ENCODE data around the gene EXOC1. TPM values are rescaled to one million over a fixed set of nuclear protein-coding genes. Genes with fewer than 3 reads are reported as not detected.

EXOC1 gene
- total and polyA plus RNA-seq, 12 donors = 13.1 to 26.3 (median 21.5) TPM

- 57 to 65% methylated on average over 3 of the region's 3 CpGs for WGBS, 2 donors
- peaks cover 0 to 3% (median 0%) of the 10 kb centered on the region in 9 donors for H3K4me1 ChIP-seq
- intact Hi-C loops (cut with DNase I) = no loop called here
- H3K4me3 ChIP-seq = no peak overlapping the region
- TF ChIP-seq CTCF (IDR thresholded peaks at IDR 0.05) = no peak
- no peaks in the 10 kb centered on the region for H3K36me3 ChIP-seq
- no peak for ATAC-seq
- DNase-seq = no peak
- H3K27ac ChIP-seq = no peak overlapping the region
- peaks cover 0 to 3% (median 0%) of the 10 kb centered on the region in 11 donors for H3K9me3 ChIP-seq
- H3K27me3 ChIP-seq = peaks cover 0 to 38% (median 21%) of the 10 kb centered on the region in 7 donors
Observed at GRCh38 chr4:55822329-55822728, 31.1 kb upstream of the EXOC1 start.

GRCh38 chr4:55824865-55825264 lies 28.6 kb upstream of the EXOC1 start:
- Histone ChIP-seq H3K9me3 (no peaks in the 10 kb centered on the region), H3K4me1 (peaks cover 0 to 3% (median 0%) of the 10 kb centered on the region in 9 donors), H3K27ac (no peak overlapping the region), H3K4me3 (no peak overlapping the region), H3K27me3 (peaks cover 0 to 33% (median 24%) of the 10 kb centered on the region in 7 donors), H3K36me3 (no peaks in the 10 kb centered on the region)
- ATAC-seq = no peak
- no peak for TF ChIP-seq CTCF (IDR thresholded peaks at IDR 0.05)
- no peak for DNase-seq
- intact Hi-C loops (cut with DNase I) = no loop called here
- WGBS, 2 donors = 47 to 54% methylated on average over 2 of the region's 2 CpGs

GRCh38 chr4:55826986-55827385 lies 26.5 kb upstream of the EXOC1 start:
- no peak for TF ChIP-seq CTCF (IDR thresholded peaks at IDR 0.05)
- Histone ChIP-seq H3K27ac (no peak overlapping the region), H3K27me3 (peaks cover 0 to 42% (median 23%) of the 10 kb centered on the region in 7 donors), H3K9me3 (no peaks in the 10 kb centered on the region), H3K4me3 (no peak overlapping the region), H3K4me1 (no peaks in the 10 kb centered on the region), H3K36me3 (no peaks in the 10 kb centered on the region)
- no peak for DNase-seq
- ATAC-seq = no peak
- intact Hi-C loops (cut with DNase I) = no loop called here

GRCh38 chr4:55827582-55827981 lies 25.9 kb upstream of the EXOC1 start:
- no peak overlapping the region for H3K4me3 ChIP-seq
- no peak for TF ChIP-seq CTCF (IDR thresholded peaks at IDR 0.05)
- 62 to 67% methylated on average over 2 of the region's 2 CpGs for WGBS, 2 donors
- no peaks in the 10 kb centered on the region for H3K9me3 ChIP-seq
- peaks cover 0 to 40% (median 24%) of the 10 kb centered on the region in 7 donors for H3K27me3 ChIP-seq
- H3K36me3 ChIP-seq = no peaks in the 10 kb centered on the region
- H3K4me1 ChIP-seq = no peaks in the 10 kb centered on the region
- intact Hi-C loops (cut with DNase I) = no loop called here
- DNase-seq = no peak
- no peak for ATAC-seq
- H3K27ac ChIP-seq = no peak overlapping the region

Data from heart right ventricle (tissue), 16 donors.